IMR-90 (cell line): Measurements from ENCODE around the gene AQP12B. TPM values are rescaled to one million over a fixed set of nuclear protein-coding genes. Genes with fewer than 3 reads are reported as not detected.

Experiments used
- ATAC-seq: fragments of 200-7000 bp; cut with Tn5 transposase; 2 replicates; pipeline ENCODE4 v1.9.1; 2020; ENCODE audit warnings: low read depth, mild to moderate bottlenecking, moderate library complexity
- BruUV-seq: library from RNA; stranded (reverse); fragments of 400-500 nt; replicated peaks from 2 replicates; lab custom pipeline; 2021; lab: Mats Ljungman, UMichigan
- CTCF ChIA-PET: fragments of 300-600 bp; formaldehyde crosslinking; extraction: SDS; loops from one replicate; lab custom pipeline; 2021; ENCODE audit warnings: antibody characterized with exemption; lab: Yijun Ruan, JAX
- POLR2A ChIA-PET: fragments of 300-600 bp; sonication (Branson Sonifier 250); formaldehyde crosslinking; loops from one replicate; lab custom pipeline; 2022; ENCODE audit warnings: antibody characterized with exemption; ENCODE audit not compliant: unreplicated experiment; lab: Charles Lee
- DNase-seq: peaks from one replicate; pipeline ENCODE4 v3.0.0; 2013
- H2AFZ ChIP-seq: replicated peaks from 2 replicates; pipeline ENCODE3; 2013; ENCODE audit warnings: low read length, mild to moderate bottlenecking; ENCODE audit not compliant: poor library complexity
- H2AK5ac ChIP-seq: 2 replicates; pipeline ENCODE4 v1.6.1; 2013; ENCODE audit warnings: low read depth, low read length, inconsistent platforms
- H2AK9ac ChIP-seq: replicated peaks from 2 replicates; pipeline ENCODE3; 2013; ENCODE audit warnings: mild to moderate bottlenecking, low read depth, low read length, moderate library complexity; ENCODE audit not compliant: poor library complexity
- H2BK120ac ChIP-seq: 2 replicates; pipeline ENCODE4 v1.6.1; 2013; ENCODE audit warnings: low read depth, low read length, inconsistent platforms
- H2BK15ac ChIP-seq: 3 replicates; pipeline ENCODE4 v1.6.1; 2013; ENCODE audit warnings: low read depth, low read length, inconsistent platforms
- H2BK20ac ChIP-seq: 2 replicates; pipeline ENCODE4 v1.6.1; 2013; ENCODE audit warnings: low read depth, mild to moderate bottlenecking, inconsistent platforms, low read length, moderate library complexity
- H2BK5ac ChIP-seq: 2 replicates; pipeline ENCODE4 v1.6.1; 2013; ENCODE audit warnings: mild to moderate bottlenecking, low read depth, low read length, inconsistent platforms; ENCODE audit not compliant: poor library complexity, severe bottlenecking
- H3K14ac ChIP-seq: replicated peaks from 2 replicates; pipeline ENCODE4 v1.6.1; 2013; ENCODE audit warnings: low read depth, low read length, inconsistent platforms
- H3K18ac ChIP-seq: 2 replicates; pipeline ENCODE4 v1.6.1; 2013; ENCODE audit warnings: low read depth, low read length, control low read depth
- H3K23ac ChIP-seq: 2 replicates; pipeline ENCODE4 v1.6.1; 2013; ENCODE audit warnings: low read depth, low read length, inconsistent platforms
- H3K27ac ChIP-seq: 2 replicates; pipeline ENCODE4 v1.5.1; 2013; ENCODE audit warnings: mild to moderate bottlenecking, control low read depth, low read length; ENCODE audit not compliant: insufficient read depth
- H3K27me3 ChIP-seq: 2 replicates; pipeline ENCODE4 v1.6.1; 2013; ENCODE audit warnings: low read length; ENCODE audit not compliant: control insufficient read depth, insufficient read depth
- H3K36me3 ChIP-seq: 2 replicates; pipeline ENCODE4 v1.6.1; 2013; ENCODE audit warnings: low read length, mixed read lengths; ENCODE audit not compliant: control insufficient read depth, insufficient read depth
- H3K4ac ChIP-seq: 2 replicates; pipeline ENCODE4 v1.6.1; 2013; ENCODE audit warnings: low read depth, low read length, inconsistent platforms
- H3K4me1 ChIP-seq: 2 replicates; pipeline ENCODE4 v1.6.1; 2013; ENCODE audit warnings: low read length, mixed read lengths; ENCODE audit not compliant: control insufficient read depth, insufficient read depth
- H3K4me2 ChIP-seq: 2 replicates; pipeline ENCODE4 v1.6.1; 2013; ENCODE audit warnings: low read depth, mild to moderate bottlenecking, control low read depth, low read length, moderate library complexity
- H3K4me3 ChIP-seq: 2 replicates; pipeline ENCODE4 v1.5.1; 2013; ENCODE audit warnings: low read depth, mild to moderate bottlenecking, control low read depth, low read length, moderate library complexity; ENCODE audit not compliant: insufficient read depth
- H3K56ac ChIP-seq: 2 replicates; pipeline ENCODE4 v1.6.1; 2013; ENCODE audit warnings: low read length, inconsistent platforms; ENCODE audit not compliant: insufficient read depth; ENCODE audit errors: extremely low read depth
- H3K79me1 ChIP-seq, 2 experiments: 2 replicates each; pipeline ENCODE4 v1.6.1; 2013; ENCODE audit warnings: low read length in 2 of 2, inconsistent platforms in 1 of 2, low read depth in 1 of 2
- H3K9ac ChIP-seq: 2 replicates; pipeline ENCODE4 v1.6.1; 2013; ENCODE audit warnings: low read depth, low read length, control low read depth
- H3K9me1 ChIP-seq: 2 replicates; pipeline ENCODE4 v1.6.1; 2013; ENCODE audit warnings: low read length, inconsistent platforms; ENCODE audit not compliant: insufficient read depth
- H3K9me3 ChIP-seq: 2 replicates; pipeline ENCODE4 v1.6.1; 2013; ENCODE audit warnings: low read length; ENCODE audit not compliant: control insufficient read depth, insufficient read depth
- H4K20me1 ChIP-seq: 2 replicates; pipeline ENCODE4 v1.6.1; 2013; ENCODE audit warnings: low read length, inconsistent platforms; ENCODE audit not compliant: insufficient read depth
- H4K5ac ChIP-seq: 2 replicates; pipeline ENCODE4 v1.6.1; 2013; ENCODE audit warnings: mild to moderate bottlenecking, low read depth, low read length, control low read depth
- H4K8ac ChIP-seq, 2 experiments: 2 replicates each; pipeline ENCODE4 v1.6.1; 2013; ENCODE audit warnings: low read depth in 2 of 2, low read length in 2 of 2, control low read depth in 1 of 2, inconsistent platforms in 1 of 2
- H4K91ac ChIP-seq: 2 replicates; pipeline ENCODE4 v1.6.1; 2013; ENCODE audit warnings: low read depth, low read length, inconsistent platforms; ENCODE audit not compliant: insufficient read depth
- CEBPB ChIP-seq: IDR thresholded peaks from 2 replicates; pipeline ENCODE4 v1.6.1; 2012; ENCODE audit warnings: low read depth, low read length, improper control_type of control experiment
- CTCF ChIP-seq: conservative IDR thresholded peaks from 2 replicates; pipeline ENCODE4 v1.5.1; 2012; ENCODE audit warnings: mild to moderate bottlenecking, low read depth, low read length, improper control_type of control experiment
- MXI1 ChIP-seq: IDR thresholded peaks from 2 replicates; pipeline ENCODE4 v1.6.1; 2012; ENCODE audit warnings: low read depth, mild to moderate bottlenecking, low read length, moderate library complexity, borderline replicate concordance
- NFE2L2 ChIP-seq: fragments of 150-350 bp; IDR thresholded peaks from 2 replicates; pipeline ENCODE4 v1.6.1; 2016; ENCODE audit warnings: low read depth, mild to moderate bottlenecking, low read length
- RFX5 ChIP-seq: IDR thresholded peaks from 2 replicates; pipeline ENCODE4 v1.8.0; 2012; ENCODE audit warnings: low read depth, mild to moderate bottlenecking, low read length, moderate library complexity
- USF2 ChIP-seq: fragments of 150-350 bp; IDR thresholded peaks from 2 replicates; pipeline ENCODE4 v1.6.1; 2017; ENCODE audit warnings: mild to moderate bottlenecking, antibody characterized with exemption, low read length, low read depth
- WGBS, 2 experiments: methylation state at CpG; one replicate each; pipeline versions ENCODE4 v1.1.5 to v1.1.7; 2013; ENCODE audit warnings: missing lambda C conversion rate in 2 of 2; ENCODE audit not compliant: insufficient read length in 1 of 2; ENCODE audit errors: extremely low coverage in 2 of 2; 5-methylcytosine and 5-hydroxymethylcytosine counted together
- dilution Hi-C: fragments of 300-500 bp; cut with HindIII; formaldehyde crosslinking; loops from one replicate; pipeline ENCODE4 v1.14.3; 2018; ENCODE audit warnings: low sequenced_read_pairs; ENCODE audit not compliant: unreplicated experiment
- in situ Hi-C: fragments of 300-500 bp; cut with MboI; formaldehyde crosslinking; loops from 3 replicates; pipeline ENCODE4 v1.14.3; 2019; ENCODE audit warnings: low sequenced_read_pairs, inconsistent platforms, mixed read lengths
- intact Hi-C: fragments of 100-400 bp; cut with micrococcal nuclease; formaldehyde crosslinking; loops from 2 replicates; pipeline ENCODE4 v1.10.0; 2022
- polyA plus RNA-seq, 3 experiments: library from polyadenylated mRNA; depleted of rRNA; stranded (reverse); fragments of >200 nt; gene quantifications; 2 replicates each; pipeline ENCODE4 v1.2.3, GENCODE V29; 2012; ENCODE audit warnings: low replicate concordance in 1 of 3
- total RNA-seq: library from RNA; depleted of rRNA; stranded (reverse); fragments of >200 nt; gene quantifications from 2 replicates; pipeline ENCODE4 v1.2.3, GENCODE V29; 2012

The AQP12B gene
- total and polyA plus RNA-seq, 2 of the 4 experiments (the other 2 are of a cell fraction): not detected

GRCh38 chr2:240688553-240688919 lies 5.9 kb upstream of the AQP12B start:
- no peak overlapping the region for H4K5ac ChIP-seq
- dilution Hi-C loops: no loop called here
- H3K9me3 ChIP-seq: no peaks in the 10 kb centered on the region
- H3K14ac ChIP-seq: no peak overlapping the region
- no peak overlapping the region for H3K56ac ChIP-seq
- no peak overlapping the region for H2AFZ ChIP-seq
- no TSS peak for BruUV-seq
- H4K8ac ChIP-seq: no peak overlapping the region
- H3K18ac ChIP-seq: no peak overlapping the region
- no peak overlapping the region for H3K23ac ChIP-seq
- no peak overlapping the region for H2AK9ac ChIP-seq
- no peak overlapping the region for H4K91ac ChIP-seq
- no peak overlapping the region for H3K27ac ChIP-seq
- TF ChIP-seq RFX5 (no peak), USF2 (no peak), NFE2L2 (no peak), CEBPB (no peak), CTCF (no peak), MXI1 (no peak)
- no peaks in the 10 kb centered on the region for H3K9me1 ChIP-seq
- H2BK5ac ChIP-seq: no peak overlapping the region
- H3K4me3 ChIP-seq: no peak overlapping the region
- in situ Hi-C loops: no loop called here
- ATAC-seq (no peak), DNase-seq (no peak)
- no peak overlapping the region for H2BK120ac ChIP-seq
- no peaks in the 10 kb centered on the region for H3K79me1 ChIP-seq
- WGBS, 2 experiments: no CpG with 5 or more reads among the region's 9 CpGs
- H2AK5ac ChIP-seq: no peak overlapping the region
- H3K4me1 ChIP-seq: no peaks in the 10 kb centered on the region
- intact Hi-C loops: no loop called here
- no peaks in the 10 kb centered on the region for H3K36me3 ChIP-seq
- no peak overlapping the region for H3K4ac ChIP-seq
- POLR2A ChIA-PET: no interaction called here
- no peaks in the 10 kb centered on the region for H4K20me1 ChIP-seq
- H3K4me2 ChIP-seq: no peak overlapping the region
- H2BK15ac ChIP-seq: no peak overlapping the region
- peaks cover 33% of the 10 kb centered on the region for H3K27me3 ChIP-seq
- CTCF ChIA-PET: no interaction called here
- no peak overlapping the region for H2BK20ac ChIP-seq
- no peak overlapping the region for H3K9ac ChIP-seq
